Astrocyte (in vitro differentiated cells and primary cell): ENCODE results near the gene CCN5. TPM values are rescaled to one million over a fixed set of nuclear protein-coding genes. Genes with fewer than 3 reads are reported as not detected.

Experiments
- DNase-seq: peaks from one replicate; pipeline ENCODE4 v3.0.0-alpha.2; 2010; ENCODE audit warnings: low read depth
- FAIRE-seq: peaks from 2 replicates; lab custom pipeline; 2011; peaks lifted over from hg19 to GRCh38; lab: Jason Lieb, UNC
- H2AFZ ChIP-seq: 2 replicates; pipeline ENCODE4 v1.6.0; 2012; ENCODE audit warnings: low read depth, low read length, inconsistent platforms
- H3K27ac ChIP-seq: 2 replicates; pipeline ENCODE4 v1.5.1; 2011; ENCODE audit warnings: low read depth, low read length, inconsistent platforms
- H3K27me3 ChIP-seq: 2 replicates; pipeline ENCODE4 v1.6.0; 2011; ENCODE audit warnings: low read length, inconsistent platforms; ENCODE audit not compliant: insufficient read depth
- H3K36me3 ChIP-seq: 2 replicates; pipeline ENCODE4 v1.5.1; 2011; ENCODE audit warnings: low read length, inconsistent platforms; ENCODE audit not compliant: insufficient read depth
- H3K4me1 ChIP-seq: 2 replicates; pipeline ENCODE4 v1.5.1; 2011; ENCODE audit warnings: low read length, inconsistent platforms; ENCODE audit not compliant: insufficient read depth
- H3K4me2 ChIP-seq: 2 replicates; pipeline ENCODE4 v1.6.0; 2012; ENCODE audit warnings: low read length, inconsistent platforms
- H3K4me3 ChIP-seq: 2 replicates; pipeline ENCODE4 v1.5.1; 2011; ENCODE audit warnings: low read depth, mild to moderate bottlenecking, low read length, inconsistent platforms; ENCODE audit not compliant: insufficient read depth
- H3K79me2 ChIP-seq: 2 replicates; pipeline ENCODE4 v1.6.0; 2012; ENCODE audit warnings: mild to moderate bottlenecking, low read length, inconsistent platforms; ENCODE audit not compliant: insufficient read depth
- H3K9ac ChIP-seq: 2 replicates; pipeline ENCODE4 v1.6.0; 2012; ENCODE audit warnings: mild to moderate bottlenecking, low read length, inconsistent platforms
- H3K9me3 ChIP-seq: 2 replicates; pipeline ENCODE4 v1.5.1; 2012; ENCODE audit warnings: low read depth, mild to moderate bottlenecking, low read length, inconsistent platforms; ENCODE audit not compliant: insufficient read depth
- H4K20me1 ChIP-seq: 2 replicates; pipeline ENCODE4 v1.6.0; 2012; ENCODE audit warnings: low read length, inconsistent platforms; ENCODE audit not compliant: insufficient read depth
- H3K27ac Mint-ChIP-seq: one replicate; pipeline ENCODE4 v1.8.0; 2021; ENCODE audit warnings: mild to moderate bottlenecking, mixed read lengths; ENCODE audit not compliant: unreplicated experiment
- H3K27me3 Mint-ChIP-seq: one replicate; pipeline ENCODE4 v1.8.0; 2021; ENCODE audit warnings: low read depth, mixed read lengths; ENCODE audit not compliant: unreplicated experiment
- H3K36me3 Mint-ChIP-seq: one replicate; pipeline ENCODE4 v1.8.0; 2021; ENCODE audit warnings: low read depth, mixed read lengths; ENCODE audit not compliant: unreplicated experiment
- H3K4me1 Mint-ChIP-seq: one replicate; pipeline ENCODE4 v1.8.0; 2021; ENCODE audit warnings: low read depth, mixed read lengths; ENCODE audit not compliant: unreplicated experiment
- H3K4me3 Mint-ChIP-seq: one replicate; pipeline ENCODE4 v1.8.0; 2021; ENCODE audit warnings: mild to moderate bottlenecking, moderate library complexity, mixed read lengths; ENCODE audit not compliant: unreplicated experiment
- H3K9me3 Mint-ChIP-seq: one replicate; pipeline ENCODE4 v1.8.0; 2021; ENCODE audit warnings: mild to moderate bottlenecking, mixed read lengths; ENCODE audit not compliant: unreplicated experiment
- EZH2 ChIP-seq: IDR thresholded peaks from 2 replicates; pipeline ENCODE4 v1.6.1; 2012; ENCODE audit warnings: mild to moderate bottlenecking, low read length, inconsistent platforms; ENCODE audit not compliant: insufficient read depth
- total RNA-seq: library from RNA; stranded (reverse); gene quantifications from 2 replicates; pipeline ENCODE4 v1.2.1, GENCODE V29; 2021
- TF ChIP-seq, protein P1 (sequence below): IDR thresholded peaks from 2 replicates; pipeline ENCODE4 v1.5.1; 2011; ENCODE audit warnings: low read depth, mild to moderate bottlenecking, inconsistent platforms, low read length, moderate library complexity; ENCODE audit not compliant: insufficient read depth

CCN5 gene
- total RNA-seq, 1 donor from 2014 or later, result not detected

GRCh38 chr20:44684047-44684967 is 30.9 kb upstream of the CCN5 start:
- Histone ChIP-seq H3K4me1 (no peaks in the 10 kb centered on the region), H2AFZ (no peak overlapping the region), H3K9ac (no peak overlapping the region), H3K36me3 (no peaks in the 10 kb centered on the region), H3K9me3 (peaks cover 5% of the 10 kb centered on the region), H4K20me1 (no peaks in the 10 kb centered on the region), H3K4me2 (no peak overlapping the region), H3K27ac (no peak overlapping the region), H3K4me3 (no peak overlapping the region), H3K79me2 (no peaks in the 10 kb centered on the region), H3K27me3 (peaks cover 14% of the 10 kb centered on the region)
- DNase-seq (no peak), FAIRE-seq (no peak)
- Mint-ChIP-seq H3K36me3 (no peaks in the 10 kb centered on the region), H3K27ac (no peak overlapping the region), H3K9me3 (no peaks in the 10 kb centered on the region), H3K4me1 (peaks cover 8% of the 10 kb centered on the region), H3K4me3 (no peak overlapping the region), H3K27me3 (no peaks in the 10 kb centered on the region)
- TF ChIP-seq EZH2, result no peak
- TF ChIP-seq, protein P1, sequence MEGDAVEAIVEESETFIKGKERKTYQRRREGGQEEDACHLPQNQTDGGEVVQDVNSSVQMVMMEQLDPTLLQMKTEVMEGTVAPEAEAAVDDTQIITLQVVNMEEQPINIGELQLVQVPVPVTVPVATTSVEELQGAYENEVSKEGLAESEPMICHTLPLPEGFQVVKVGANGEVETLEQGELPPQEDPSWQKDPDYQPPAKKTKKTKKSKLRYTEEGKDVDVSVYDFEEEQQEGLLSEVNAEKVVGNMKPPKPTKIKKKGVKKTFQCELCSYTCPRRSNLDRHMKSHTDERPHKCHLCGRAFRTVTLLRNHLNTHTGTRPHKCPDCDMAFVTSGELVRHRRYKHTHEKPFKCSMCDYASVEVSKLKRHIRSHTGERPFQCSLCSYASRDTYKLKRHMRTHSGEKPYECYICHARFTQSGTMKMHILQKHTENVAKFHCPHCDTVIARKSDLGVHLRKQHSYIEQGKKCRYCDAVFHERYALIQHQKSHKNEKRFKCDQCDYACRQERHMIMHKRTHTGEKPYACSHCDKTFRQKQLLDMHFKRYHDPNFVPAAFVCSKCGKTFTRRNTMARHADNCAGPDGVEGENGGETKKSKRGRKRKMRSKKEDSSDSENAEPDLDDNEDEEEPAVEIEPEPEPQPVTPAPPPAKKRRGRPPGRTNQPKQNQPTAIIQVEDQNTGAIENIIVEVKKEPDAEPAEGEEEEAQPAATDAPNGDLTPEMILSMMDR, result no peak

GRCh38 chr20:44686934-44687333 is 28.2 kb upstream of the CCN5 start:
- Histone ChIP-seq H3K79me2 (no peaks in the 10 kb centered on the region), H2AFZ (no peak overlapping the region), H3K9me3 (peaks cover 5% of the 10 kb centered on the region), H4K20me1 (no peaks in the 10 kb centered on the region), H3K36me3 (no peaks in the 10 kb centered on the region), H3K4me1 (no peaks in the 10 kb centered on the region), H3K4me2 (no peak overlapping the region), H3K27ac (no peak overlapping the region), H3K9ac (no peak overlapping the region), H3K27me3 (peaks cover 18% of the 10 kb centered on the region), H3K4me3 (no peak overlapping the region)
- Mint-ChIP-seq H3K27ac (no peak overlapping the region), H3K4me3 (no peak overlapping the region), H3K4me1 (peaks cover 13% of the 10 kb centered on the region), H3K9me3 (no peaks in the 10 kb centered on the region), H3K27me3 (no peaks in the 10 kb centered on the region), H3K36me3 (no peaks in the 10 kb centered on the region)
- DNase-seq, result no peak
- TF ChIP-seq EZH2, result no peak
- TF ChIP-seq, protein P1, result no peak
- FAIRE-seq, result no peak

DNA sequence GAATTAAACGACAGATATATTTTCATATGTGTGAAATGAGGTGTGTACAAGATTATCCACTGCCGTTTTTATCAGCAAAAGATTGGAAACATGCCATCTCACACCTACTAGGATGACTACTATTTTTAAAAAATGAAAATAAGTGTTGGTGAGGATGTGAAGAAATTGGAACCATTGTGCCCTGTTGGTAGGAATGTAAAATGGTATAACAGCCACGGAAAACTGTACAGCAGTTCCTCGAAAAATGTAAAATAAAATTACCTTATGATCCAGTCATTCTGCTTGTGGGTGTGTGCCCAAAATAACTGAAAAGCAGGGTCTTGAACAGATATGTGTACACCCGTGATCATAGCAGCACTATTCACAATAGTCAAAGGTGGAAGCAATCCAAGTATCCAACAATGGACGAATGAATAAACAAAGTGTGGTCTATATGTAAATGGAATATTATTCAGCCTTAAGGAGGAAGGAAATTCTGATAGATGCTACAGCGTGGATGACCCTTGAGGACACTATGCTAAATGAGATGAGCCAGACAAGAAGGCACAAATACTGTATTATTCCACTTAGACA is 27.0 kb upstream of the CCN5 start:
- Histone ChIP-seq H3K36me3 (no peaks in the 10 kb centered on the region), H3K9ac (no peak overlapping the region), H3K9me3 (peaks cover 5% of the 10 kb centered on the region), H3K4me1 (peaks cover 9% of the 10 kb centered on the region), H3K4me3 (no peak overlapping the region), H3K27ac (no peak overlapping the region), H4K20me1 (no peaks in the 10 kb centered on the region), H3K4me2 (no peak overlapping the region), H3K79me2 (no peaks in the 10 kb centered on the region), H3K27me3 (peaks cover 12% of the 10 kb centered on the region), H2AFZ (no peak overlapping the region)
- H3K4me3 Mint-ChIP-seq, result no peak overlapping the region
- no peaks in the 10 kb centered on the region for H3K27me3 Mint-ChIP-seq
- no peaks in the 10 kb centered on the region for H3K9me3 Mint-ChIP-seq
- FAIRE-seq (no peak), DNase-seq (no peak)
- peaks cover 22% of the 10 kb centered on the region for H3K4me1 Mint-ChIP-seq
- no peak overlapping the region for H3K27ac Mint-ChIP-seq
- H3K36me3 Mint-ChIP-seq, result no peaks in the 10 kb centered on the region
- TF ChIP-seq, protein P1, result peak; percentile 25
- no peak for TF ChIP-seq EZH2
